HepG2 (cell line): ENCODE measurements around the gene DLX1. TPM values are rescaled to one million over a fixed set of nuclear protein-coding genes. Genes with fewer than 3 reads are reported as not detected.

Source experiments
- EED ChIP-seq: sonication (generic); formaldehyde crosslinking; IDR thresholded peaks from 2 replicates; pipeline ENCODE4 v1.5.0; 2020; ENCODE audit warnings: mild to moderate bottlenecking, missing genetic modification reagents
- FOXA1 ChIP-seq, 2 experiments: fragments of 450-650 bp in 1 of 2; sonication (generic) in 1 of 2; formaldehyde crosslinking in 1 of 2; IDR thresholded peaks; 2 replicates each; pipeline versions ENCODE4 v1.4.0 to v1.6.1; 2016 to 2020; ENCODE audit warnings: missing genetic modification reagents in 1 of 2
- HIVEP1 ChIP-seq: sonication (generic); formaldehyde crosslinking; IDR thresholded peaks from 2 replicates; pipeline ENCODE4 v1.4.0; 2020; ENCODE audit warnings: mild to moderate bottlenecking, missing genetic modification reagents
- KMT2B ChIP-seq: IDR thresholded peaks from 2 replicates; pipeline ENCODE4 v1.6.1; 2016; ENCODE audit warnings: missing genetic modification reagents, missing compliant biosample characterization
- MLLT10 ChIP-seq: sonication (generic); formaldehyde crosslinking; IDR thresholded peaks from 2 replicates; pipeline ENCODE4 v1.4.0; 2020; ENCODE audit warnings: missing genetic modification reagents
- NKX3-1 ChIP-seq: sonication (generic); formaldehyde crosslinking; IDR thresholded peaks from 2 replicates; pipeline ENCODE4 v1.5.0; 2020; ENCODE audit warnings: missing genetic modification reagents
- PCBP2 ChIP-seq: fragments of 200-400 bp; formaldehyde crosslinking; optimal IDR thresholded peaks from 2 replicates; pipeline ENCODE3; 2018; ENCODE audit warnings: low read length, low read depth; ENCODE audit not compliant: poor library complexity, severe bottlenecking
- WIZ ChIP-seq: sonication (generic); formaldehyde crosslinking; IDR thresholded peaks from 2 replicates; pipeline ENCODE4 v1.5.1; 2020; ENCODE audit warnings: mild to moderate bottlenecking, missing genetic modification reagents
- ZNF24 ChIP-seq: fragments of 450-650 bp; IDR thresholded peaks from 2 replicates; pipeline ENCODE4 v1.6.1; 2017; ENCODE audit warnings: antibody characterized with exemption, mild to moderate bottlenecking
- ZNF616 ChIP-seq: sonication (generic); formaldehyde crosslinking; IDR thresholded peaks from 2 replicates; pipeline ENCODE4 v1.5.0; 2020; ENCODE audit warnings: low read depth, mild to moderate bottlenecking, missing genetic modification reagents
- ZNF644 ChIP-seq: IDR thresholded peaks from 2 replicates; pipeline ENCODE4 v1.6.1; 2016; ENCODE audit warnings: low read depth
- ZNF777 ChIP-seq: sonication (generic); formaldehyde crosslinking; IDR thresholded peaks from 2 replicates; pipeline ENCODE4 v1.4.0; 2020; ENCODE audit warnings: missing genetic modification reagents
- ZNF879 ChIP-seq: sonication (generic); formaldehyde crosslinking; IDR thresholded peaks from 2 replicates; pipeline ENCODE4 v1.8.1; 2023; ENCODE audit warnings: missing genetic modification reagents
- ZSCAN30 ChIP-seq: sonication (generic); formaldehyde crosslinking; IDR thresholded peaks from 2 replicates; pipeline ENCODE4 v1.5.0; 2020; ENCODE audit warnings: mild to moderate bottlenecking, missing genetic modification reagents
- polyA plus RNA-seq, 8 experiments: library from polyadenylated mRNA; depleted of rRNA in 3 of 8; stranded (reverse) in 7 of 8; unstranded in 1 of 8; fragments of >200 nt; fragmentation: Illumina TruSeq in 4 of 8; extraction: Trizol in 4 of 8; gene quantifications; 2 replicates each; pipeline versions ENCODE4 v1.2.1 to v1.2.3, GENCODE V29; 2011 to 2016; ENCODE audit warnings: low read depth in 4 of 8, missing spikeins in 1 of 8, mixed read lengths in 1 of 8; ENCODE audit not compliant: insufficient read depth in 1 of 8
- total RNA-seq, 5 experiments: library from RNA; depleted of rRNA; stranded (reverse); fragments of >200 nt; fragmentation: Illumina TruSeq; extraction: Trizol; gene quantifications; 2 replicates each; pipeline ENCODE4 v1.2.3, GENCODE V29; 2016; ENCODE audit warnings: low read depth in 1 of 5
- TF ChIP-seq, protein P1 (sequence below): IDR thresholded peaks from 2 replicates; pipeline ENCODE4 v1.6.1; 2016
- TF ChIP-seq, protein P2 (sequence below): sonication (generic); formaldehyde crosslinking; IDR thresholded peaks from 2 replicates; pipeline ENCODE4 v1.5.0; 2020; ENCODE audit warnings: mild to moderate bottlenecking, missing genetic modification reagents
- TF ChIP-seq, protein P3 (sequence below): sonication (generic); formaldehyde crosslinking; IDR thresholded peaks from 2 replicates; pipeline ENCODE4 v1.8.0; 2022; ENCODE audit warnings: missing genetic modification reagents, mild to moderate bottlenecking, borderline replicate concordance
- TF ChIP-seq, protein P4 (sequence below): sonication (generic); formaldehyde crosslinking; IDR thresholded peaks from 2 replicates; pipeline ENCODE4 v1.8.0; 2022; ENCODE audit warnings: mild to moderate bottlenecking, missing genetic modification reagents; ENCODE audit not compliant: insufficient replicate concordance
- TF ChIP-seq, protein P5 (sequence below): IDR thresholded peaks from 2 replicates; pipeline ENCODE4 v1.6.1; 2018; ENCODE audit warnings: missing genetic modification reagents
- TF ChIP-seq, protein P6 (sequence below): sonication (generic); formaldehyde crosslinking; IDR thresholded peaks from 2 replicates; pipeline ENCODE4 v1.4.0; 2020; ENCODE audit warnings: missing genetic modification reagents

The DLX1 gene
- total and polyA plus RNA-seq, 2 of the 13 experiments (the other 11 are each of a cell fraction or from before 2014, with no cell fraction given), result 0.18 to 0.86 TPM

DNA sequence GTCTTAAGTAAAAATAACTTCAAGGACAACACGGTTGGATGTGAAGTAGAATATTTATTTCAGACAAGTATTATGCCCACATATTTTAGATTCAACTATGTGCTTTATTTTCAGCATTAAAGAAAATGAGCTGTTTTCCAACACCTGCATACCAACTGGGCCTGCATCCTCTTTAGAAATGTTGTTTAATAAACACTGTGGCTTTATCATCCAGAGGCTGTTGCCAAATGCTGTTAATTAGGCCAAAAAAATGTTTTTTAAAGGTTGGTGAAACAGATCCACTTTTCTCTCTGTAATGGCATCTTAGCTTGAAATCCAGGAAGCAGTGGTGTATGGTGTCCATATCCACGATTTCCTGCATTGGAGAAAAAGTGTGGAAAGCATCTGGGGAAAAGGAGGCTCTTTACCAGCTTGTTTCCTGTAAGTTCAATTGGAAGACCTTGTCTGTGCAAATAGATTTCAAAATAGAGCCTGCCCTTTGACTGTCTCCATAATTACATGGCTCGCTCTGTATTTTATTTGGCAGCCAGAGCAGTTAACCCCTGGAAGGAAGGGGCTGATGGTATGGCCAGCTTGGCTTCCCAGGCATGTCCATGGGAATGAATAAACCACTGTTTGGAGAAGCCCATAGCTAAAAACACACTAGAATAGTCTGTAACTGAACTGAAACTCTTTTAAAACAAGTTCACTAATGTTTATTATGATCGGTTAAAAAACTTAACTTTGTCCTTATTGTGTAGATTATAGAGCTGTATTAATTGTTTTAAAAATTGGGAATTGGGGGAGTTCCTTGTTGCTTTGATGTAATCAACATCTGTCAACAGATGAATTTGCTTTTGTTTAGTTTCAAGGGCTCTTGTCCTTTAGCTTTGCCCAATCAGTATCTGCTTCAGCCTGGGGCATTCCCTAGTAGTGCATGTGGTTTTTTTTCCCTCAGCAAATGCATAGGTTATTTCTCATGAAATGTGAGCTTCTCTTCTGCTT lies 33.0 kb upstream of the DLX1 start (continued):
- TF ChIP-seq, protein P1, sequence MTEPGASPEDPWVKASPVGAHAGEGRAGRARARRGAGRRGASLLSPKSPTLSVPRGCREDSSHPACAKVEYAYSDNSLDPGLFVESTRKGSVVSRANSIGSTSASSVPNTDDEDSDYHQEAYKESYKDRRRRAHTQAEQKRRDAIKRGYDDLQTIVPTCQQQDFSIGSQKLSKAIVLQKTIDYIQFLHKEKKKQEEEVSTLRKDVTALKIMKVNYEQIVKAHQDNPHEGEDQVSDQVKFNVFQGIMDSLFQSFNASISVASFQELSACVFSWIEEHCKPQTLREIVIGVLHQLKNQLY (CRISPR knock-in tag), result peak; percentile 64; the same call in 1 of the 2 replicates
- TF ChIP-seq, protein P2, sequence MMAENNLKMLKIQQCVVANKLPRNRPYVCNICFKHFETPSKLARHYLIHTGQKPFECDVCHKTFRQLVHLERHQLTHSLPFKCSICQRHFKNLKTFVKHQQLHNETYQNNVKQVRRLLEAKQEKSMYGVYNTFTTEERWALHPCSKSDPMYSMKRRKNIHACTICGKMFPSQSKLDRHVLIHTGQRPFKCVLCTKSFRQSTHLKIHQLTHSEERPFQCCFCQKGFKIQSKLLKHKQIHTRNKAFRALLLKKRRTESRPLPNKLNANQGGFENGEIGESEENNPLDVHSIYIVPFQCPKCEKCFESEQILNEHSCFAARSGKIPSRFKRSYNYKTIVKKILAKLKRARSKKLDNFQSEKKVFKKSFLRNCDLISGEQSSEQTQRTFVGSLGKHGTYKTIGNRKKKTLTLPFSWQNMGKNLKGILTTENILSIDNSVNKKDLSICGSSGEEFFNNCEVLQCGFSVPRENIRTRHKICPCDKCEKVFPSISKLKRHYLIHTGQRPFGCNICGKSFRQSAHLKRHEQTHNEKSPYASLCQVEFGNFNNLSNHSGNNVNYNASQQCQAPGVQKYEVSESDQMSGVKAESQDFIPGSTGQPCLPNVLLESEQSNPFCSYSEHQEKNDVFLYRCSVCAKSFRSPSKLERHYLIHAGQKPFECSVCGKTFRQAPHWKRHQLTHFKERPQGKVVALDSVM (CRISPR knock-in tag), result peak; percentile 61; the same call in 1 of the 2 replicates
- TF ChIP-seq ZNF616 (CRISPR knock-in tag), result no peak
- peak; percentile 87 for TF ChIP-seq NKX3-1 (CRISPR knock-in tag)
- peak; percentile 57; the same call in 1 of the 2 replicates for TF ChIP-seq ZNF24
- TF ChIP-seq ZSCAN30 (CRISPR knock-in tag), result 0 out of 2 replicates have a peak, but pooled peaks have one; percentile 84
- TF ChIP-seq, protein P3, sequence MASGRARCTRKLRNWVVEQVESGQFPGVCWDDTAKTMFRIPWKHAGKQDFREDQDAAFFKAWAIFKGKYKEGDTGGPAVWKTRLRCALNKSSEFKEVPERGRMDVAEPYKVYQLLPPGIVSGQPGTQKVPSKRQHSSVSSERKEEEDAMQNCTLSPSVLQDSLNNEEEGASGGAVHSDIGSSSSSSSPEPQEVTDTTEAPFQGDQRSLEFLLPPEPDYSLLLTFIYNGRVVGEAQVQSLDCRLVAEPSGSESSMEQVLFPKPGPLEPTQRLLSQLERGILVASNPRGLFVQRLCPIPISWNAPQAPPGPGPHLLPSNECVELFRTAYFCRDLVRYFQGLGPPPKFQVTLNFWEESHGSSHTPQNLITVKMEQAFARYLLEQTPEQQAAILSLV (CRISPR knock-in tag), result no peak
- TF ChIP-seq, protein P4, sequence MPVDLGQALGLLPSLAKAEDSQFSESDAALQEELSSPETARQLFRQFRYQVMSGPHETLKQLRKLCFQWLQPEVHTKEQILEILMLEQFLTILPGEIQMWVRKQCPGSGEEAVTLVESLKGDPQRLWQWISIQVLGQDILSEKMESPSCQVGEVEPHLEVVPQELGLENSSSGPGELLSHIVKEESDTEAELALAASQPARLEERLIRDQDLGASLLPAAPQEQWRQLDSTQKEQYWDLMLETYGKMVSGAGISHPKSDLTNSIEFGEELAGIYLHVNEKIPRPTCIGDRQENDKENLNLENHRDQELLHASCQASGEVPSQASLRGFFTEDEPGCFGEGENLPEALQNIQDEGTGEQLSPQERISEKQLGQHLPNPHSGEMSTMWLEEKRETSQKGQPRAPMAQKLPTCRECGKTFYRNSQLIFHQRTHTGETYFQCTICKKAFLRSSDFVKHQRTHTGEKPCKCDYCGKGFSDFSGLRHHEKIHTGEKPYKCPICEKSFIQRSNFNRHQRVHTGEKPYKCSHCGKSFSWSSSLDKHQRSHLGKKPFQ (CRISPR knock-in tag), result no peak
- TF ChIP-seq PCBP2, result no peak
- TF ChIP-seq, protein P5, sequence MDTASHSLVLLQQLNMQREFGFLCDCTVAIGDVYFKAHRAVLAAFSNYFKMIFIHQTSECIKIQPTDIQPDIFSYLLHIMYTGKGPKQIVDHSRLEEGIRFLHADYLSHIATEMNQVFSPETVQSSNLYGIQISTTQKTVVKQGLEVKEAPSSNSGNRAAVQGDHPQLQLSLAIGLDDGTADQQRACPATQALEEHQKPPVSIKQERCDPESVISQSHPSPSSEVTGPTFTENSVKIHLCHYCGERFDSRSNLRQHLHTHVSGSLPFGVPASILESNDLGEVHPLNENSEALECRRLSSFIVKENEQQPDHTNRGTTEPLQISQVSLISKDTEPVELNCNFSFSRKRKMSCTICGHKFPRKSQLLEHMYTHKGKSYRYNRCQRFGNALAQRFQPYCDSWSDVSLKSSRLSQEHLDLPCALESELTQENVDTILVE (CRISPR knock-in tag), result peak; percentile 57
- no peak for TF ChIP-seq FOXA1 (IDR thresholded peaks at IDR 0.05)
- TF ChIP-seq FOXA1 (CRISPR knock-in tag; IDR thresholded peaks at IDR 0.05), result peak; percentile 92
- TF ChIP-seq ZNF879, result no peak; the same call in 1 of the 2 replicates
- TF ChIP-seq, protein P6, sequence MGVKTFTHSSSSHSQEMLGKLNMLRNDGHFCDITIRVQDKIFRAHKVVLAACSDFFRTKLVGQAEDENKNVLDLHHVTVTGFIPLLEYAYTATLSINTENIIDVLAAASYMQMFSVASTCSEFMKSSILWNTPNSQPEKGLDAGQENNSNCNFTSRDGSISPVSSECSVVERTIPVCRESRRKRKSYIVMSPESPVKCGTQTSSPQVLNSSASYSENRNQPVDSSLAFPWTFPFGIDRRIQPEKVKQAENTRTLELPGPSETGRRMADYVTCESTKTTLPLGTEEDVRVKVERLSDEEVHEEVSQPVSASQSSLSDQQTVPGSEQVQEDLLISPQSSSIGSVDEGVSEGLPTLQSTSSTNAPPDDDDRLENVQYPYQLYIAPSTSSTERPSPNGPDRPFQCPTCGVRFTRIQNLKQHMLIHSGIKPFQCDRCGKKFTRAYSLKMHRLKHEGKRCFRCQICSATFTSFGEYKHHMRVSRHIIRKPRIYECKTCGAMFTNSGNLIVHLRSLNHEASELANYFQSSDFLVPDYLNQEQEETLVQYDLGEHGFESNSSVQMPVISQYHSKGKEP (CRISPR knock-in tag), result no peak
- no peak for TF ChIP-seq EED
- TF ChIP-seq ZNF777 (CRISPR knock-in tag), result 0 out of 2 replicates have a peak, but pooled peaks have one; percentile 38
- TF ChIP-seq KMT2B (CRISPR knock-in tag), result peak; percentile 81; the same call in 1 of the 2 replicates
- TF ChIP-seq MLLT10 (CRISPR knock-in tag), result no peak
- no peak for TF ChIP-seq WIZ (CRISPR knock-in tag)
- TF ChIP-seq ZNF644, result peak; percentile 96
- no peak for TF ChIP-seq HIVEP1
